ENCODE measurements around the gene MN1.

The MN1 gene

DNA sequence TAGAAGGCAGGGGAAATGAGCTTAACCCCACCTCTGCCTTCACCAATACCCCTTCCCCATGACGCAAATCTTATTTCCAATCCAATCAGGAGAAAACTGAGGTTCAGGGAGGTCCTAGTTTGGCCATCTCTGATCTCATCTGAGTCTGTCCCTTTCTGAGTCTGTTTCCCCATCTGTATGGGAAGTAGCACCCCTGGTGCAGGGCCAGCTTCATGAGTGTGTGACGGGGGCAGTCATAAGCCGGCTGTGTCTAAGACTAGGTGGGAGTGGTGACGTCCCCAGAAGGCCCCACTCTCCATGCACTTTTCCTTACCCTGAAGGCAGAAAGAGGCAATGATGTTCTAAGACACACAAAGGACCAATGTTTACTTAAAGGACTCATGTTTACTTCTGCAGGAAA lies 72.3 kb downstream of the MN1 start:
- Histone ChIP-seq H3K9ac (ENCODE audit: low read length) (peak overlapping the region; percentile 3), H3K27ac (ENCODE audit: low read depth, low read length) (no peak overlapping the region), H3K9me3 (ENCODE audit: control insufficient read depth, insufficient read depth, low read depth, low read length) (no peaks in the 10 kb centered on the region; the same call in 1 of the 2 replicates), H3K36me3 (ENCODE audit: control insufficient read depth, insufficient read depth, low read length) (peaks cover 4% of the 10 kb centered on the region), H3K4me1 (ENCODE audit: control insufficient read depth, insufficient read depth, low read length) (peaks cover 46% of the 10 kb centered on the region), H3K4me3 (ENCODE audit: low read depth, low read length) (no peak overlapping the region), H3K27me3 (ENCODE audit: control insufficient read depth, insufficient read depth, low read length) (no peaks in the 10 kb centered on the region)

DNA sequence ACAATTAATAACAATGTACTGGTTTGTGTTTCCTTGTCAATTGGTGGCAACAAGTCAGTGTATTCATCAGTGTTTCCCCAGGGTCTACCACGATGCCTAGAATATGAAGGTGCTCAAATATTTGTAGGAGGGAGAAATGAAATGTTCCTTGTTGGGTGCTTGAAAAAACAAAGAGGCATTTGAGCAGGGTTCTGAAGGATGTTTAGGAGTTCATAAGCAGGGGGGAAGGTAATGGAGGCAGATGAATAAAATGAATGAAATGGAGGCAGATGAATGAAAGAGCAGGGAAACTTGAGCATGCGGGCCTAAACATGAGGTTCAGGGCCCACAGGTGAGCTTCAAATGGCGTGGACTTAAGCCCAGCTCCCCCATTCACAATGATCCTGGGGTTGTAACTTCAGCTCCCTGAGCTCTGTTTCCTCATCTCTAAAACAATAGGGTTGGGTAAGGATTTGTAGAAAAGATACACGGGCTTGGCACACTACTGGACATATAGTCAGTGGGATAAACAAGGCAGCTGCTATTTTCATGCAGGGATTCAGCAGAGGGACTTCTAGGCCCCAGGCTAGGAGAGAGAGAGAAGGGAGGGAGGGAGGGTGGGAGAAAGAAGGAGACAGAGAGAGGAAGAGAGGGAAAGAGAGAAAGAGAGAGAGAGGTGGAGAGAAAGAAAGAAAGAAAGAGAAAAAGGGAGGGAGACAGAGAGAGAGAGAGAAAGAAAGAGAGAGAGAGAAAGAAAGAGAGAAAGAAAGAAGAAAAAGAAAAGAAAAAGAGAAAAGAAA lies 73.7 kb downstream of the MN1 start:
- H3K4me3 ChIP-seq (ENCODE audit: low read depth, low read length) = no peak overlapping the region; the same call in 1 of the 2 replicates
- peaks cover 46% of the 10 kb centered on the region for H3K4me1 ChIP-seq (ENCODE audit: control insufficient read depth, insufficient read depth, low read length)
- H3K36me3 ChIP-seq (ENCODE audit: control insufficient read depth, insufficient read depth, low read length) = no peaks in the 10 kb centered on the region
- no peaks in the 10 kb centered on the region for H3K27me3 ChIP-seq (ENCODE audit: control insufficient read depth, insufficient read depth, low read length)
- peak overlapping the region; percentile 80 for H3K9ac ChIP-seq (ENCODE audit: low read length)
- no peaks in the 10 kb centered on the region; the same call in 1 of the 2 replicates for H3K9me3 ChIP-seq (ENCODE audit: control insufficient read depth, insufficient read depth, low read depth, low read length)
- peak overlapping the region; percentile 24; the same call in 1 of the 2 replicates for H3K27ac ChIP-seq (ENCODE audit: low read depth, low read length)

DNA sequence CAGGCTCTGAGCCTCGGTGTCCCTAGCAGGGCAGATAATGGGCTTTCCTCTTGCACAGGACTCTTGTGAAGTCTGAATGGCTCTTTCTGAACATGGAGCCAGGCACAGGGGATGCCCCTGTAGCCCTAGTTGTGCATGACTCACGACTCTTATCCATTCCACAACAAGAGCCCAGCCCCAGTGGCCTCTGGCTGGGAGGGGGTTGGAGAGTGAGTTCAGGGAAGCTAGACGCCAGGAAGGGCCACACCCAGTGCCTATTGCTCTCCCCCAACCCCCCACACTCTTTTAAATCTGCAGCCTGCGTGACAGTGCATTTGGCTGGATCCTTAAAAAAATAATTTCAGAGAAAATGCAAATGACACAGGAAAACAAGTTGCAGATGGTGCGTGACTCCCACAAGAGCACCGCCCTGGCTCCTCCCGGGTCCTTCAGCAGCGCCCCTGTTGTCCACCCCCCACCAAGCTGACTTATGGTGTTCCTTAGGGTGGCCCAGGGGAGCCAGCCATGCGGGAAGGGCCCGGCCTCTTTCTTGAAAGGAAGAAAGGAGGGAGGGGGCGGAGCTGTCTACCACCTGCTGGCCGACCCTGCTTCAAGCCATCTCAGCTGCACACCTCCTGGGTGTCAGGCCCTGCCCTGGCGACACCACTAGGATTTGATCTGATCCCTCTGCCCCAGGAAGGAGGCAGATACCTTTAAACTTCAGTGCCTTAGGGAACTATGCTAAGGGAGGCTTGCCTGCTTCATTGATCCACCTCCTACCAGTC lies 74.7 kb downstream of the MN1 start:
- H3K4me1 ChIP-seq (ENCODE audit: control insufficient read depth, insufficient read depth, low read length) = peaks cover 46% of the 10 kb centered on the region
- H3K9me3 ChIP-seq (ENCODE audit: control insufficient read depth, insufficient read depth, low read depth, low read length) = no peaks in the 10 kb centered on the region; the same call in 1 of the 2 replicates
- H3K4me3 ChIP-seq (ENCODE audit: low read depth, low read length) = peak overlapping the region; percentile 43; the same call in 1 of the 2 replicates
- peak overlapping the region; percentile 80 for H3K9ac ChIP-seq (ENCODE audit: low read length)
- no peaks in the 10 kb centered on the region for H3K36me3 ChIP-seq (ENCODE audit: control insufficient read depth, insufficient read depth, low read length)
- H3K27me3 ChIP-seq (ENCODE audit: control insufficient read depth, insufficient read depth, low read length) = no peaks in the 10 kb centered on the region
- H3K27ac ChIP-seq (ENCODE audit: low read depth, low read length) = peak overlapping the region; percentile 59; the same call in 1 of the 2 replicates

DNA sequence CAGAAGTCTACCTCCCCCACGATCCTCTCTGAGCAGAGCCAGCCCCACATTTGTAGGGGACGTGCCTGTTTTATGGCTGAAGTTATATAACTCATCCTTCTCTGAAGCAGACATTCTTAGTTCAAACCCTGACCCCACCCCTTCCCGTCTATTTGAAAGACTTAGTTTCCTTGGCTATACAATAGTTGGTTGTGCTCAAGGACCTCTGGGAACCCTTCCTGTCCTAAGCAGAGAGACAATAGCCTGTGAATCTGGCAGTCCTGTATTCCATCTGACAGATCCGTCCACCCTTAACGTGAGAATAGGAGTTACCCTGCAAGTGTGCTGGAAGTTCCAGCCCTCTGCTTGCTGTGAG lies 75.2 kb downstream of the MN1 start:
- Histone ChIP-seq H3K4me1 (ENCODE audit: control insufficient read depth, insufficient read depth, low read length) (peaks cover 46% of the 10 kb centered on the region), H3K27ac (ENCODE audit: low read depth, low read length) (peak overlapping the region; percentile 59; the same call in 1 of the 2 replicates), H3K36me3 (ENCODE audit: control insufficient read depth, insufficient read depth, low read length) (no peaks in the 10 kb centered on the region), H3K9ac (ENCODE audit: low read length) (peak overlapping the region; percentile 80), H3K9me3 (ENCODE audit: control insufficient read depth, insufficient read depth, low read depth, low read length) (no peaks in the 10 kb centered on the region; the same call in 1 of the 2 replicates), H3K27me3 (ENCODE audit: control insufficient read depth, insufficient read depth, low read length) (no peaks in the 10 kb centered on the region), H3K4me3 (ENCODE audit: low read depth, low read length) (peak overlapping the region; percentile 43; the same call in 1 of the 2 replicates)

DNA sequence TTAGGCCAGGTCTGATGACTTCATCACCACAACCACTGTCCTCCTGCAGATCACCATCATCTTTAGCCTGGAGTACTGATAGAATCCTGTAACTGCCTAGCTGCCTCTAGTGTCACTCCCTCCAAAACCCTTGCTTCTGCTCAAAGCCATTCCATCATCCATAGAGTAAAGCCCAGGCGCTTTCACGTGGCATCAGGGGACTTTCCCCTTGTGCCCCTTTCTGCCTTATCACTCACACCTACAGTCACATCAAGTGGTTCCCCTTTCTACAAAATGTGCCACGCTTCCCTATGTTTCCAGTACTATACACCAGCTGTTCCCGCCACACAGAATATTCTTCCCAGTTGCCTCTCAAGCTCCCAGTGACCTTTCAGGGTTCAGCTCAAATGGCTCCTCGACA lies 75.9 kb downstream of the MN1 start:
- Histone ChIP-seq H3K27ac (ENCODE audit: low read depth, low read length) (no peak overlapping the region), H3K9me3 (ENCODE audit: control insufficient read depth, insufficient read depth, low read depth, low read length) (no peaks in the 10 kb centered on the region; the same call in 1 of the 2 replicates), H3K36me3 (ENCODE audit: control insufficient read depth, insufficient read depth, low read length) (no peaks in the 10 kb centered on the region), H3K9ac (ENCODE audit: low read length) (no peak overlapping the region), H3K4me3 (ENCODE audit: low read depth, low read length) (no peak overlapping the region), H3K4me1 (ENCODE audit: control insufficient read depth, insufficient read depth, low read length) (peaks cover 42% of the 10 kb centered on the region), H3K27me3 (ENCODE audit: control insufficient read depth, insufficient read depth, low read length) (no peaks in the 10 kb centered on the region)

DNA sequence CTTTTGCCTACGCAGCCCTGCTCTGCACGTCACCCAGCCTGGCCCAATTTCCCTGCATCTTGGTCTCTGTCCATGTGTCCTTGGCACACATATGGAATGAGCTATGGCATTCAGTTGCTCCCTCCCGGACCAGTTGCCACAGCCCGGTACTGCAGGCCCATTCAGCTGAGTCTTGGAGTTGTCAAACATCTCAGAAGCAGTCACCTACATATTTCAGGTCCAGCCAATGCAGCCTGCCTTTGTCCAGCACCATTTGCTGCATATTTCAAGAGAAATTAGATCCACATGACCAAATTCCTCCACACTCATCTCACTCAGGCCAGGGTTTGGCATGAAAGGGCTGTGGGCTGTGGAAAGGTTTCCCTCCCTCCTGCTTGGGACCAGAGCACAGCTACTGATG lies 76.8 kb downstream of the MN1 start:
- Histone ChIP-seq H3K27ac (ENCODE audit: low read depth, low read length) (no peak overlapping the region), H3K9me3 (ENCODE audit: control insufficient read depth, insufficient read depth, low read depth, low read length) (no peaks in the 10 kb centered on the region; the same call in 1 of the 2 replicates), H3K27me3 (ENCODE audit: control insufficient read depth, insufficient read depth, low read length) (no peaks in the 10 kb centered on the region), H3K9ac (ENCODE audit: low read length) (no peak overlapping the region), H3K4me1 (ENCODE audit: control insufficient read depth, insufficient read depth, low read length) (peaks cover 44% of the 10 kb centered on the region), H3K36me3 (ENCODE audit: control insufficient read depth, insufficient read depth, low read length) (no peaks in the 10 kb centered on the region), H3K4me3 (ENCODE audit: low read depth, low read length) (no peak overlapping the region)

DNA sequence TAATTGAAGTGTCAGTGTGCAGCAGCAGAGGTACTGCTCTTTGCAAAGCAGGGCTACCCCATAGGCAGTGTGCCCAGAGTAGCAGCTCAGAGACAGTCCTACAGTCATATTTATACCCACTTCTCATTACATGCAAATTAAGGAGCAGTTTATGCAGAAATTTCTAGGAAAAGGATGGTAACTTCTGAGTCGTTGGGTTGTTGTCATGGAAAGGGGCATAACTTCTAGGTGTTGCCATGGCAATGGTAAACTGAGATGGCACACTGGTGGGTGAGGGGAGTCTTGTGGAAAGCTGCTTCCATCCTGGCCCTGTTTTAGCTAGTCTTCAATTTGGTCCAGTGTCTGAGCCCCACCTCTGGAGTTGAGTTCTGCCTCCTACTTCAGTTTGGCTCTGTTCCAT lies 77.4 kb downstream of the MN1 start:
- Histone ChIP-seq H3K4me1 (ENCODE audit: control insufficient read depth, insufficient read depth, low read length) (peaks cover 44% of the 10 kb centered on the region), H3K27ac (ENCODE audit: low read depth, low read length) (no peak overlapping the region), H3K4me3 (ENCODE audit: low read depth, low read length) (no peak overlapping the region), H3K36me3 (ENCODE audit: control insufficient read depth, insufficient read depth, low read length) (no peaks in the 10 kb centered on the region), H3K9ac (ENCODE audit: low read length) (no peak overlapping the region), H3K27me3 (ENCODE audit: control insufficient read depth, insufficient read depth, low read length) (no peaks in the 10 kb centered on the region), H3K9me3 (ENCODE audit: control insufficient read depth, insufficient read depth, low read depth, low read length) (no peaks in the 10 kb centered on the region; the same call in 1 of the 2 replicates)

DNA sequence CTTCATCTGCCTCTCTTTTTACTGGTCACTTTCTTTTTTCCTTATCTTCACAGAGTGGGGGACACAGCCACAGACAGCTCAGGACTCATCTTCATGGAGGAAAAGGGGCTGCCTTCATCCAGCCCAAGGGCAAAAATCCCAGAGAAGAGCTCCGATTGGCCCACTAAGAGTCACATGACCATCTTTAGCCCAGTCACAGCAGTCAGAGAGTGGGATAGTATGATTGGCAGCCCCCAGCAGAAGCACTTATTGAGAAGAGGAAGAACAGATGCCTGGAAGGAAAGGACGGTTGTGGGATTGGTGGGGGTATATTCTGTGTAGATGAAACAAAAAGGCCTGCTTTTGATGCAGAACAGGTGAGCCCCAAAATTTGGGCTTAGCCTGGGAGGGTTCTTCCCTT lies 77.8 kb downstream of the MN1 start:
- H3K9me3 ChIP-seq (ENCODE audit: control insufficient read depth, insufficient read depth, low read depth, low read length) = no peaks in the 10 kb centered on the region; the same call in 1 of the 2 replicates
- peaks cover 44% of the 10 kb centered on the region for H3K4me1 ChIP-seq (ENCODE audit: control insufficient read depth, insufficient read depth, low read length)
- no peak overlapping the region for H3K9ac ChIP-seq (ENCODE audit: low read length)
- no peak overlapping the region for H3K4me3 ChIP-seq (ENCODE audit: low read depth, low read length)
- no peaks in the 10 kb centered on the region for H3K36me3 ChIP-seq (ENCODE audit: control insufficient read depth, insufficient read depth, low read length)
- H3K27ac ChIP-seq (ENCODE audit: low read depth, low read length) = no peak overlapping the region
- no peaks in the 10 kb centered on the region for H3K27me3 ChIP-seq (ENCODE audit: control insufficient read depth, insufficient read depth, low read length)

DNA sequence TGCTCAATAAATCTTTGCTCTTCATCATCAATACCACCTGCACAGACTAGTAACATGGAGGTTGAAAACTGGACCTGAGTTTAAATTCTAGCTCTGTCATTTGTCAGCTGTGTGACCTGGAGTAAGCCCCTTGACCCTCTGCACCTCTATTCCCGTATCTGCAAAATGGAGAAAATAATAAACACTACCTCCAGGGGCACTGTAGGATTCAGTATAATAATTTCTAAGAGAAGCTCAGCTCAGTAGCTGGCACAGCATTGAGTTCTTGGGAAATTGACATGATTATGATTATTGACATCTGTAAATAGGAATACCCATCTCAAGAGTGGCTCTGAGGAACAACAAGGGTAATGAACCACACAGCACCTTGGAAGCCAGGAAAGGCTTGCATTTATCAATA lies 78.4 kb downstream of the MN1 start:
- Histone ChIP-seq H3K9ac (ENCODE audit: low read length) (no peak overlapping the region), H3K4me3 (ENCODE audit: low read depth, low read length) (no peak overlapping the region), H3K36me3 (ENCODE audit: control insufficient read depth, insufficient read depth, low read length) (no peaks in the 10 kb centered on the region), H3K9me3 (ENCODE audit: control insufficient read depth, insufficient read depth, low read depth, low read length) (no peaks in the 10 kb centered on the region; the same call in 1 of the 2 replicates), H3K27ac (ENCODE audit: low read depth, low read length) (no peak overlapping the region), H3K4me1 (ENCODE audit: control insufficient read depth, insufficient read depth, low read length) (peaks cover 47% of the 10 kb centered on the region), H3K27me3 (ENCODE audit: control insufficient read depth, insufficient read depth, low read length) (no peaks in the 10 kb centered on the region)

DNA sequence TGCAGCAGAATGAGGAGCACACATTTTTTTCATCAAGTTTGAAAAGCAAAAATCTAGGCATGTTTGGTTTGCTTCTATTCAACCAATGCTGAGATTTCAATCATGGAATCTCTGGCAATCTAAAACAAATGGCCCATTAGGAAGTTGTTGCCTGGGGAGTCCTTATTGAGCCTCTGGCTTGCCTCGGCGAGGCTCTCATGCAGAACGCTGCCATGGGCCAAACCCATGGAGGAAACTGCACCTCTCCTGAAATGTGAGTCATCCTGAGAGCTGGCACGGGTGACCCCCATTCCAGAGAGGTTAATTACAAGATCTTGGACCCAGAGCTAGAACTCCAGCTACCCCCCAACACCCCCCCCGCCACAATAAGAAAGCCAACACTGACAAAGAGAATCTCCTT lies 80.7 kb downstream of the MN1 start:
- H3K27ac ChIP-seq (ENCODE audit: low read depth, low read length) = no peak overlapping the region
- H3K4me1 ChIP-seq (ENCODE audit: control insufficient read depth, insufficient read depth, low read length) = peaks cover 37% of the 10 kb centered on the region
- H3K27me3 ChIP-seq (ENCODE audit: control insufficient read depth, insufficient read depth, low read length) = no peaks in the 10 kb centered on the region
- H3K9ac ChIP-seq (ENCODE audit: low read length) = no peak overlapping the region
- H3K36me3 ChIP-seq (ENCODE audit: control insufficient read depth, insufficient read depth, low read length) = peaks cover 6% of the 10 kb centered on the region
- no peak overlapping the region for H3K4me3 ChIP-seq (ENCODE audit: low read depth, low read length)
- peaks cover 3% of the 10 kb centered on the region; the same call in 1 of the 2 replicates for H3K9me3 ChIP-seq (ENCODE audit: control insufficient read depth, insufficient read depth, low read depth, low read length)

All from HUES6 (cell line).